ENCODE measurements around the gene PSMD8. TPM values are rescaled to one million over a fixed set of nuclear protein-coding genes. Genes with fewer than 3 reads are reported as not detected.

PSMD8 gene
- total RNA-seq, 4 donors from 2014 or later = 190 to 303 (median 296) TPM

- TF ChIP-seq POLR2AphosphoS5 (IDR thresholded peaks at IDR 0.05) (no peak), EP300 (IDR thresholded peaks at IDR 0.05) (no peak)
- Histone ChIP-seq H3K36me3 (peaks cover 10% of the 10 kb centered on the region), H3K4me3 (peak within 1 kb of the TSS; percentile 55), H3K9me3 (no peaks in the 10 kb centered on the region), H3K27ac (peak within 1 kb of the TSS; percentile 55), H3K4me1 (peaks cover 45% of the 10 kb centered on the region), H3K27me3 (no peaks in the 10 kb centered on the region)
- no peak for DNase-seq (ENCODE audit: low spot score in 2 of 2)
- 0% methylated on average over 6 of the region's 46 CpGs for WGBS
Measured at GRCh38 chr19:38388349-38389100, 14.2 kb downstream of the PSMD8 start, which contains the start of gene SPRED3. Gene SPRED3 (plus strand): TSS chr19:38388697. CDS start chr19:38390303, 1,606 bp downstream.

GRCh38 chr19:38389101-38389925 lies 14.9 kb downstream of the PSMD8 start:
- WGBS = 11% methylated on average over 21 of the region's 28 CpGs
- H3K27me3 ChIP-seq = peaks cover 6% of the 10 kb centered on the region
- no peak overlapping the region for H3K27ac ChIP-seq
- DNase-seq (ENCODE audit: low spot score in 2 of 2) = no peak
- no peaks in the 10 kb centered on the region for H3K9me3 ChIP-seq
- no peak for TF ChIP-seq EP300 (IDR thresholded peaks at IDR 0.05)
- TF ChIP-seq POLR2A (IDR thresholded peaks at IDR 0.05) = no peak
- TF ChIP-seq POLR2AphosphoS5 (IDR thresholded peaks at IDR 0.05) = no peak
- no peak for TF ChIP-seq CTCF (IDR thresholded peaks at IDR 0.05)
- peaks cover 46% of the 10 kb centered on the region for H3K4me1 ChIP-seq
- H3K4me3 ChIP-seq = peak overlapping the region; percentile 55
- H3K36me3 ChIP-seq = peaks cover 2% of the 10 kb centered on the region

GRCh38 chr19:38389957-38390924 lies 15.9 kb downstream of the PSMD8 start:
- no peak for TF ChIP-seq POLR2AphosphoS5 (IDR thresholded peaks at IDR 0.05)
- TF ChIP-seq EP300 (IDR thresholded peaks at IDR 0.05) = no peak
- no peak for TF ChIP-seq CTCF (IDR thresholded peaks at IDR 0.05)
- TF ChIP-seq POLR2A (IDR thresholded peaks at IDR 0.05) = no peak
- Histone ChIP-seq H3K27ac (no peak overlapping the region), H3K36me3 (no peaks in the 10 kb centered on the region), H3K9me3 (no peaks in the 10 kb centered on the region), H3K4me1 (peaks cover 55% of the 10 kb centered on the region), H3K4me3 (no peak overlapping the region), H3K27me3 (peaks cover 11% of the 10 kb centered on the region)
- 47% methylated on average over 17 of the region's 22 CpGs for WGBS
- no peak for DNase-seq (ENCODE audit: low spot score in 2 of 2)

- Histone ChIP-seq H3K9me3 (no peaks in the 10 kb centered on the region), H3K36me3 (no peaks in the 10 kb centered on the region), H3K27me3 (peaks cover 27% of the 10 kb centered on the region), H3K4me1 (peaks cover 51% of the 10 kb centered on the region), H3K4me3 (no peak overlapping the region), H3K27ac (no peak overlapping the region)
- TF ChIP-seq POLR2AphosphoS5 (IDR thresholded peaks at IDR 0.05) (no peak), POLR2A (IDR thresholded peaks at IDR 0.05) (no peak), CTCF (IDR thresholded peaks at IDR 0.05) (no peak), EP300 (IDR thresholded peaks at IDR 0.05) (no peak)
- DNase-seq (ENCODE audit: low spot score in 2 of 2) = no peak
- 56% methylated on average over 8 of the region's 8 CpGs for WGBS
Measured at GRCh38 chr19:38391911-38392464, 17.6 kb downstream of the PSMD8 start.

- no peak for DNase-seq (ENCODE audit: low spot score in 2 of 2)
- peaks cover 27% of the 10 kb centered on the region for H3K27me3 ChIP-seq
- no peak overlapping the region for H3K27ac ChIP-seq
- H3K4me1 ChIP-seq = peaks cover 43% of the 10 kb centered on the region
- WGBS = 71% methylated on average over 6 of the region's 6 CpGs
- H3K36me3 ChIP-seq = no peaks in the 10 kb centered on the region
- H3K4me3 ChIP-seq = no peak overlapping the region
- no peaks in the 10 kb centered on the region for H3K9me3 ChIP-seq
- no peak for TF ChIP-seq POLR2A (IDR thresholded peaks at IDR 0.05)
- TF ChIP-seq EP300 (IDR thresholded peaks at IDR 0.05) = no peak
Measured at GRCh38 chr19:38392707-38393308, 18.4 kb downstream of the PSMD8 start.
